ENCODE results near the gene SALL2. TPM values are rescaled to one million over a fixed set of nuclear protein-coding genes. Genes with fewer than 3 reads are reported as not detected.

SALL2 gene
- total RNA-seq, 1 donor, result 3.3 TPM

DNA sequence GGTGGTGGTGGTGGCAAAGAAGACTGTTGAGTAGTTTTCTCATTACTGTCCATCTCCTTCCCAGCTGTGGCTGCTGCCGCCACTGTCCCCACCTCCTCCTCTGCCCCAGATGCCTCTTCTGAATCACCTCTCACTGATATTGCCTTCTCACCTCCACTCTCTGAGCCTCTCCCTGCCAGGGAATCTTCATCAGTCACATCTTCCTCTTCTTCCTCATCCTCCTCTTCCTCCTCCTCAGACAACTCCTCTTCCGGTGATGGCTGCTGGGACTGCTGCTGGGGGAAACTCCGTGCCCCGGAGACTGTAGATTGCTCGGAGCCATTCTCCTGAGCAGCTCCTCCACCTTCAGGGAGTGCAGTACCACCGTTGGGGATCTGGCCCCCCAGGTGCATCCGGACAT is 2.9 kb downstream of the SALL2 start:
- Histone ChIP-seq H3K27ac (ENCODE audit: low read depth, low read length) (no peak overlapping the region), H3K4me2 (ENCODE audit: insufficient read depth, low read length) (no peak overlapping the region), H3K36me3 (ENCODE audit: insufficient read depth, low read length) (no peaks in the 10 kb centered on the region), H3K27me3 (ENCODE audit: insufficient read depth, low read length) (no peaks in the 10 kb centered on the region), H3K4me1 (ENCODE audit: insufficient read depth, low read length) (peaks cover 14% of the 10 kb centered on the region), H4K20me1 (ENCODE audit: insufficient read depth, low read length) (no peaks in the 10 kb centered on the region), H2AFZ (ENCODE audit: low read length) (no peak overlapping the region), H3K9me3 (ENCODE audit: low read depth, low read length) (no peaks in the 10 kb centered on the region), H3K4me3 (ENCODE audit: insufficient read depth, low read length) (no peak overlapping the region), H3K79me2 (ENCODE audit: insufficient read depth, low read length) (no peaks in the 10 kb centered on the region)
- TF ChIP-seq CTCF (IDR thresholded peaks at IDR 0.05; ENCODE audit: extremely low read depth, low read depth, low read length), result no peak
- peak; percentile 31 for DNase-seq (ENCODE audit: insufficient read length, low spot score, missing footprints)

DNA sequence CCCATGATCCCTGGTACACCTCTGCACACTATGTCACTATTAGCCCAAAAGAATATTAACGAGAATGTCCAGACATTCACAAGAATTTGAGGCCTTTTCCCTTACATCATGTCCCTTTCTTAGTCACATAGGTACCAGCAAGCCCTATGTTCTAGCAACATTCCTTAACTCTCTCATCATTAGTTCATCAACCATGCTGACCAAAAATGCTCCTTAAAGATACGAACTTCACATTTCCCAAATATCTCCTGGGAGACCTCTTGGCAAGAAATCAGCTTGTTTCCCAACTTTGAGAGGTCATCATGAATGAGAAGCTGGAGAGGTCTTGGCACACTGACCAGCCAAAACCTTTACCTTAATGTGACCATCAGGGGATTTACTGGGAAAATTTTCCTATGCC is 4.6 kb downstream of the SALL2 start:
- Histone ChIP-seq H3K4me2 (ENCODE audit: insufficient read depth, low read length) (no peak overlapping the region), H3K4me1 (ENCODE audit: insufficient read depth, low read length) (peaks cover 9% of the 10 kb centered on the region), H3K36me3 (ENCODE audit: insufficient read depth, low read length) (no peaks in the 10 kb centered on the region), H3K79me2 (ENCODE audit: insufficient read depth, low read length) (no peaks in the 10 kb centered on the region), H3K9me3 (ENCODE audit: low read depth, low read length) (no peaks in the 10 kb centered on the region), H3K27me3 (ENCODE audit: insufficient read depth, low read length) (no peaks in the 10 kb centered on the region), H3K27ac (ENCODE audit: low read depth, low read length) (no peak overlapping the region), H4K20me1 (ENCODE audit: insufficient read depth, low read length) (no peaks in the 10 kb centered on the region), H2AFZ (ENCODE audit: low read length) (no peak overlapping the region), H3K4me3 (ENCODE audit: insufficient read depth, low read length) (no peak overlapping the region)
- TF ChIP-seq CTCF (IDR thresholded peaks at IDR 0.05; ENCODE audit: extremely low read depth, low read depth, low read length), result no peak
- peak; percentile 26 for DNase-seq (ENCODE audit: insufficient read length, low spot score, missing footprints)

- Histone ChIP-seq H3K36me3 (ENCODE audit: insufficient read depth, low read length) (no peaks in the 10 kb centered on the region), H3K4me3 (ENCODE audit: insufficient read depth, low read length) (no peak overlapping the region), H3K79me2 (ENCODE audit: insufficient read depth, low read length) (no peaks in the 10 kb centered on the region), H3K27me3 (ENCODE audit: insufficient read depth, low read length) (peaks cover 2% of the 10 kb centered on the region), H3K27ac (ENCODE audit: low read depth, low read length) (no peak overlapping the region), H3K4me1 (ENCODE audit: insufficient read depth, low read length) (peaks cover 9% of the 10 kb centered on the region), H3K4me2 (ENCODE audit: insufficient read depth, low read length) (no peak overlapping the region), H3K9me3 (ENCODE audit: low read depth, low read length) (no peaks in the 10 kb centered on the region), H4K20me1 (ENCODE audit: insufficient read depth, low read length) (no peaks in the 10 kb centered on the region), H2AFZ (ENCODE audit: low read length) (no peak overlapping the region)
- no peak for DNase-seq (ENCODE audit: insufficient read length, low spot score, missing footprints)
- no peak for TF ChIP-seq CTCF (IDR thresholded peaks at IDR 0.05; ENCODE audit: extremely low read depth, low read depth, low read length)
These were observed 5.4 kb downstream of the SALL2 start for GRCh38 chr14:21520767-21521166.

GRCh38 chr14:21518725-21519124 is 7.4 kb downstream of the SALL2 start:
- no peak for DNase-seq (ENCODE audit: insufficient read length, low spot score, missing footprints)
- no peak overlapping the region for H3K4me2 ChIP-seq (ENCODE audit: insufficient read depth, low read length)
- H4K20me1 ChIP-seq (ENCODE audit: insufficient read depth, low read length), result no peaks in the 10 kb centered on the region
- H3K36me3 ChIP-seq (ENCODE audit: insufficient read depth, low read length), result no peaks in the 10 kb centered on the region
- no peaks in the 10 kb centered on the region for H3K9me3 ChIP-seq (ENCODE audit: low read depth, low read length)
- H3K27ac ChIP-seq (ENCODE audit: low read depth, low read length), result no peak overlapping the region
- peaks cover 9% of the 10 kb centered on the region for H3K4me1 ChIP-seq (ENCODE audit: insufficient read depth, low read length)
- H2AFZ ChIP-seq (ENCODE audit: low read length), result no peak overlapping the region
- no peak overlapping the region for H3K4me3 ChIP-seq (ENCODE audit: insufficient read depth, low read length)
- no peak for TF ChIP-seq CTCF (IDR thresholded peaks at IDR 0.05; ENCODE audit: extremely low read depth, low read depth, low read length)
- no peaks in the 10 kb centered on the region for H3K79me2 ChIP-seq (ENCODE audit: insufficient read depth, low read length)
- H3K27me3 ChIP-seq (ENCODE audit: insufficient read depth, low read length), result peaks cover 2% of the 10 kb centered on the region

Data from osteoblast (primary cell).